Subcutaneous adipose tissue (tissue), 4 donors: ENCODE measurements around the gene SLIT3. TPM values are rescaled to one million over a fixed set of nuclear protein-coding genes. Genes with fewer than 3 reads are reported as not detected.

Source experiments
- total RNA-seq, 4 donors: library from RNA; depleted of rRNA; stranded (reverse); fragments of >200 nt; gene quantifications; one replicate each; pipeline ENCODE4 v1.1.0, GENCODE V29; 2016
- TF ChIP-seq, protein P1 (sequence below): fragments of 450-650 bp; IDR thresholded peaks from one replicate; pipeline ENCODE4 v1.5.1; 2016; ENCODE audit warnings: low read depth, mild to moderate bottlenecking, control low read depth, antibody characterized with exemption, moderate library complexity

Gene SLIT3
- total RNA-seq, 4 donors from 2014 or later, result 48.1 to 163 (median 83.2) TPM

DNA sequence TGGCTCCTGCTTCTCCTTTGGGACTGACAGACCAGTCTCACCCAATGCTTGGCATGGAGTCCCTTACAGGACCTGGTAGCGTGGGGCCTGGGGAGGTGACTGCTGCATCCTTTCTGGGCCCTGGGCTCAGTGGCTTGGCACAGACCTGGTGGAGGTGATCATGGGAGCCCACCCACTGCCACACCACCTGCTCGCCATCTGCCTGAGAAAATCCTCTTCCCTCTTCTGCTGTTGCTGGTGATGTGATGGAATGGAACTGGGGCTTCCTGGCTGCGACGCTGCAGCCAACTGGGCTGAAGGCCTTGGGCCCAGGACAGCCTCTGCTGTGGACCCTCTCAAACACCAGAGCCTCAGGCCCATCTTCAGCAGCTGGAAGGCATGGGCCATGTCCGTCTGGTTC lies 599.3 kb downstream of the SLIT3 start:
- TF ChIP-seq, protein P1, sequence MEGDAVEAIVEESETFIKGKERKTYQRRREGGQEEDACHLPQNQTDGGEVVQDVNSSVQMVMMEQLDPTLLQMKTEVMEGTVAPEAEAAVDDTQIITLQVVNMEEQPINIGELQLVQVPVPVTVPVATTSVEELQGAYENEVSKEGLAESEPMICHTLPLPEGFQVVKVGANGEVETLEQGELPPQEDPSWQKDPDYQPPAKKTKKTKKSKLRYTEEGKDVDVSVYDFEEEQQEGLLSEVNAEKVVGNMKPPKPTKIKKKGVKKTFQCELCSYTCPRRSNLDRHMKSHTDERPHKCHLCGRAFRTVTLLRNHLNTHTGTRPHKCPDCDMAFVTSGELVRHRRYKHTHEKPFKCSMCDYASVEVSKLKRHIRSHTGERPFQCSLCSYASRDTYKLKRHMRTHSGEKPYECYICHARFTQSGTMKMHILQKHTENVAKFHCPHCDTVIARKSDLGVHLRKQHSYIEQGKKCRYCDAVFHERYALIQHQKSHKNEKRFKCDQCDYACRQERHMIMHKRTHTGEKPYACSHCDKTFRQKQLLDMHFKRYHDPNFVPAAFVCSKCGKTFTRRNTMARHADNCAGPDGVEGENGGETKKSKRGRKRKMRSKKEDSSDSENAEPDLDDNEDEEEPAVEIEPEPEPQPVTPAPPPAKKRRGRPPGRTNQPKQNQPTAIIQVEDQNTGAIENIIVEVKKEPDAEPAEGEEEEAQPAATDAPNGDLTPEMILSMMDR, result no peak

DNA sequence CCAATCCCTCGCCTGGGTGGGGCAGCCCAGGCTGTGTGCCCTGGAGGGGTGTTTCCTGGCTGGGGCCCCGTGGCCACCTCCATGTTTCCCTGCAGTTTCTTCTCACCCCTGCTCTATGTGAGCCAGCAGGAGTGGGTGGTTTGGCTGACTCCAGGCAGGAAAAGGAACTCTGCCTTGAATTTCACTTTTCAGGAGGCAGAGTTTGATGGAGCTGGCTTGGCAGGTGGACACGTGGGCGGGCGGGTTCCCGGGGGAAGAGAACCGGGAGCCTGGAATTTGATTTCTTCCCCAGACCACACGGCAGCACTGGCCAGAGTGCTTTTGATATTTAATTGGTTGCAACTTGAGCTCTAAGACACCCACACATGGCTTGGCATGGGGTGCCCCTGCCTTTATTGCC lies 601.9 kb downstream of the SLIT3 start:
- TF ChIP-seq, protein P1, result no peak

DNA sequence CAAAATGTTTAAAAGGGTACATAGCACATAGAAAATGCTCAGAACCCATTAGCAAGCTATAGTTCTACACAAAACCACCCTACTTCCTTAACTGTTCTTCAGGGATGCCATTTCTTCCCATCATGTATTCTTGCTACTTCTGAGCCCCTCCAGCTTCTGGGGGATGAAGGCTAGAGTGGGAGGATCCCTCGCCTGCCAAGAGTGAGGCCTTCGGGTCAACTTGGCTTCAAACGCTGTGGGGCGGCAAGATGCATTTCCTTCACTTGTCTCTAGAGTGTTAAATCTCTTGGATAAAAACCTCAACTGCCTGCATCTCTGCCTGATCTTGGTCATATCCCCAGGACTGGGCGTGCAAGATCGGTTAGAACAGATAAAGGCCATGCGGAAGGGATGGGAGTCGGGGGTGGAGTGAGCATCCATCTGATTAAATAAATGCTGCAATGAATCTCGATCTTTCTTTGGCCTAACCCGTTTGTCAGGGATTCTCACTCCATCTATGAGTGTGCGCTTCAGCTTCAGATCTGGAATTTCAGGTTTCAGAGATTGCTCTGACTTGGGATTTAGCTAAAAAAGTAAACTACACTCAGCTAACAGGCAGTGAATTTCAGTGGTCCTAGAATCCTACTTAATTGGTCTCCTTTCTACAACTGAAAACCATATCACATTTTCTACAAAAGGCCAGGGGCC lies 603.8 kb downstream of the SLIT3 start:
- TF ChIP-seq, protein P1, result no peak

DNA sequence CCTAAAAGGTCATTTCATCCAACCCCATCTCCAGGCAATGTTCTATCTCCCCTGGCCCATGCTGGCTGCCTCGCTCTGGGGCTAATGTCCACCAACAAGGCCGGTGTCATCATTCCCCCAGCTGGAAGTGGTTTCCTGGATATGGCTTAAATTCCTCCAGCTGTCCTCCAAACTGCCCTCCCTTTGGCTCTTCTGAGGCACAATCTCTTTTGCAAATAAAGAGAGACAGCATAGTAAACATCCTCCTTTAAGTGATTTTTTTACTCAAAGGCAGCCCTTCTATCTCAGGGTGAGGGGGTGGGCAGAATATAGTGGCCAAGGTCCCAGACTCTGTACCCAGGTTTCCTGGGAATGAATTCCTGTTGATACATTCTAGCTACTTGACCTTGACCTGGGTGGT lies 604.3 kb downstream of the SLIT3 start:
- TF ChIP-seq, protein P1, result no peak

DNA sequence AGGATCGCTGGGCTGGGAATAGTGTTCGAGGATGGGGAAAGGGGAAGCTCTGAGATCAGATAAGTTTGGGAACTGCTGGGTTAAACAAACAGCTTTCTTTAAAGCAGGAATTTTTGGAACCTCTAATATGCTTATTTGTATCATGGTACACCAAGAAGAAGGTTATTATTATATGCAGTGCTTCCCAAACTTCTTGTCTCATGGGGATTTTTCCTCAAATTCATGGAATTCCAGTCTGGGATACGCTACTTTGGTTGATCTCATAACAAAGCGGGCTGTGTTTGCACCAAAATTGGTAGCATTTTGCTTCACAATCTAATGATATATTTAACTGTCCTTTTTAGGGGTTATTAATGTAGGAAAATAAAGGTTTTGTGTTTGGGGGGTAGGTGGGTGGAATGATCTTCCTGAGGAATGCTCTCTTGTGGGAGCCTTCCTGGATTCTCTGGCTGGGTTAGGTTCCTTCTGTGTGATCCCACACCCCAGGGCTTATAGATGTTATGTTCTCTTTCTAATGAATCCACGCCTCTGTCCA lies 605.6 kb downstream of the SLIT3 start:
- TF ChIP-seq, protein P1, result no peak

DNA sequence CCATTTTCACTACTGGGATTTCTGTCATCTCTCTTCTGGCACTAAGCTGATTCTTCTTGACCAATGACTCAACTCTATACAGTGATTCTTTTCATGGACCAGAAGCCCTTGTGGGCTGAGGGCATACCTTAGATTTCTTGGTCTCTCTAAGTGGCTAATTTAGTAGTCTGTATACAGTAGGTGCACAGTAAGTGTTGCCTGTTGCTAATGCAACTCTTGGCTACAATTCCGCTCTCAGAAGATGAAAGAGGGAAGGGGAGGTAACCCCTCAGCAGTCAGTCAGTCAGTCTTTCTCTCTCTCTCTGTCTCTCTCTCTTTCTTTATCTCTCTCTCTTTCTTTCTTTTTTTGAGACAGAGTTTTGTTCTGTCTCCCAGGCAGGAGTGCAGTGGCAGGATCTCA lies 606.6 kb downstream of the SLIT3 start:
- TF ChIP-seq, protein P1, result no peak

DNA sequence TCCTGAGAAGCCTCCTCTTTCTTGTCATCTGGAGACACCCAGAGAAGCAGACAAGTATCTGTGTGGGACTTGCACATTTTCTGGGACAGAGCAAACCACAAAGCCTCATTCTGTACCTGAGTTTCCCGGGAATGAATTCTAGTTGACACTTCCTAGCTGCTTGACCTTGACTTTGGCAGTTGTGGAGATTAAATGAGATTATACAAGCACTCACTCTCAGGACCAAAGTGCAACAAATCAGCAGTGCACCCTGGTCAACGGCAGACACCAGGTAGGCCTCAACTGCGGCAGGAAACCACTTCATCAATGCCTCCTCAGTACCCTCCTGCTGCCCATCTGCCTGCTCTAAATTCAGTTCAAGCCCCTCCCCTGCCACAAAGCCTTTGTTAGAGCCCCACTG lies 607.1 kb downstream of the SLIT3 start:
- TF ChIP-seq, protein P1, result no peak
